Neural cell (in vitro differentiated cells): ENCODE results near the gene NOP10.

Experiments used
- CTCF ChIP-seq: fragments of 450-650 bp; IDR thresholded peaks from 2 replicates; pipeline ENCODE4 v1.5.1; 2014; ENCODE audit warnings: antibody characterized with exemption, mild to moderate bottlenecking, moderate library complexity; ENCODE audit not compliant: poor library complexity, severe bottlenecking
- EP300 ChIP-seq: fragments of 450-650 bp; conservative IDR thresholded peaks from 2 replicates; pipeline ENCODE4 v1.6.1; 2014; ENCODE audit warnings: antibody characterized with exemption, mild to moderate bottlenecking, moderate library complexity; ENCODE audit not compliant: poor library complexity, severe bottlenecking
- EZH2 ChIP-seq: fragments of 200-600, 300-800 bp; shearing (Covaris generic), sonication (generic); IDR thresholded peaks from 2 replicates; pipeline ENCODE4 v1.6.1; 2014; ENCODE audit warnings: antibody characterized with exemption, low read length, borderline replicate concordance, mild to moderate bottlenecking; ENCODE audit not compliant: insufficient read depth, poor library complexity, severe bottlenecking
- MXI1 ChIP-seq: fragments of 450-650 bp; conservative IDR thresholded peaks from 2 replicates; pipeline ENCODE4 v1.6.1; 2014; ENCODE audit warnings: antibody characterized with exemption, mild to moderate bottlenecking; ENCODE audit not compliant: poor library complexity, severe bottlenecking
- POLR2AphosphoS5 ChIP-seq: IDR thresholded peaks from 2 replicates; pipeline ENCODE4 v1.6.1; 2012
- RAD21 ChIP-seq: fragments of 450-650 bp; conservative IDR thresholded peaks from 2 replicates; pipeline ENCODE4 v1.6.1; 2014; ENCODE audit warnings: antibody characterized with exemption, mild to moderate bottlenecking, moderate library complexity
- REST ChIP-seq: IDR thresholded peaks from 2 replicates; pipeline ENCODE4 v1.6.1; 2012; ENCODE audit warnings: borderline replicate concordance
- SMC3 ChIP-seq: fragments of 450-650 bp; conservative IDR thresholded peaks from 2 replicates; pipeline ENCODE4 v1.6.1; 2014; ENCODE audit warnings: antibody characterized with exemption, mild to moderate bottlenecking, moderate library complexity; ENCODE audit not compliant: poor library complexity
- TAF1 ChIP-seq: IDR thresholded peaks from 2 replicates; pipeline ENCODE4 v1.6.1; 2012; ENCODE audit warnings: low read depth

GRCh38 chr15:34336231-34336990, 6.5 kb downstream of the NOP10 start:
- no peak for TF ChIP-seq EZH2
- TF ChIP-seq CTCF = no peak
- TF ChIP-seq SMC3 = no peak
- no peak for TF ChIP-seq RAD21
- no peak for TF ChIP-seq REST
- TF ChIP-seq POLR2AphosphoS5 = no peak
- TF ChIP-seq TAF1 = no peak
- no peak for TF ChIP-seq EP300
- TF ChIP-seq MXI1 = no peak
